HepG2 (cell line): ENCODE measurements around the gene NTMT1. TPM values are rescaled to one million over a fixed set of nuclear protein-coding genes. Genes with fewer than 3 reads are reported as not detected.

Experiments used
- ATF3 ChIP-seq: sonication (generic); formaldehyde crosslinking; IDR thresholded peaks from 2 replicates; pipeline ENCODE4 v1.4.0; 2020; ENCODE audit warnings: missing genetic modification reagents
- DMAP1 ChIP-seq: IDR thresholded peaks from 2 replicates; pipeline ENCODE4 v1.6.1; 2016
- FOXO4 ChIP-seq: sonication (generic); formaldehyde crosslinking; conservative IDR thresholded peaks from 2 replicates; pipeline ENCODE4 v1.8.1; 2023; ENCODE audit warnings: missing genetic modification reagents
- HOXD1 ChIP-seq: sonication (generic); formaldehyde crosslinking; IDR thresholded peaks from 2 replicates; pipeline ENCODE4 v1.5.0; 2020; ENCODE audit warnings: missing genetic modification reagents
- KAT7 ChIP-seq: IDR thresholded peaks from 2 replicates; pipeline ENCODE4 v1.6.1; 2018; ENCODE audit warnings: borderline replicate concordance, missing compliant biosample characterization
- MED8 ChIP-seq: sonication (generic); formaldehyde crosslinking; IDR thresholded peaks from 2 replicates; pipeline ENCODE4 v1.8.1; 2023; ENCODE audit warnings: mild to moderate bottlenecking, missing genetic modification reagents; ENCODE audit not compliant: insufficient replicate concordance
- RFXANK ChIP-seq: IDR thresholded peaks from 2 replicates; pipeline ENCODE4 v1.6.1; 2016
- SIN3B ChIP-seq: fragments of 150-350 bp; IDR thresholded peaks from 2 replicates; pipeline ENCODE4 v1.6.1; 2014; ENCODE audit warnings: low read length
- SMAD9 ChIP-seq: sonication (generic); formaldehyde crosslinking; IDR thresholded peaks from 2 replicates; pipeline ENCODE4 v1.5.1; 2020; ENCODE audit warnings: mild to moderate bottlenecking, missing genetic modification reagents
- ZFAT ChIP-seq: sonication (generic); formaldehyde crosslinking; conservative IDR thresholded peaks from 2 replicates; pipeline ENCODE4 v1.8.1; 2023; ENCODE audit warnings: missing genetic modification reagents, inconsistent platforms
- ZNF350 ChIP-seq: sonication (generic); formaldehyde crosslinking; IDR thresholded peaks from 2 replicates; pipeline ENCODE4 v1.4.0; 2020; ENCODE audit warnings: mild to moderate bottlenecking, low read depth, missing genetic modification reagents, borderline replicate concordance
- ZNF512B ChIP-seq: sonication (generic); formaldehyde crosslinking; IDR thresholded peaks from 2 replicates; pipeline ENCODE4 v1.5.1; 2020; ENCODE audit warnings: missing genetic modification reagents, mild to moderate bottlenecking, borderline replicate concordance
- ZNF678 ChIP-seq: sonication (generic); formaldehyde crosslinking; IDR thresholded peaks from 2 replicates; pipeline ENCODE4 v1.4.0; 2020; ENCODE audit warnings: mild to moderate bottlenecking, missing genetic modification reagents
- ZNF747 ChIP-seq: sonication (generic); formaldehyde crosslinking; IDR thresholded peaks from 2 replicates; pipeline ENCODE4 v1.8.1; 2023; ENCODE audit warnings: missing genetic modification reagents, mild to moderate bottlenecking, borderline replicate concordance
- ZNF891 ChIP-seq: sonication (generic); formaldehyde crosslinking; IDR thresholded peaks from 2 replicates; pipeline ENCODE4 v1.5.0; 2020; ENCODE audit warnings: mild to moderate bottlenecking, missing genetic modification reagents
- polyA plus RNA-seq, 8 experiments: library from polyadenylated mRNA; depleted of rRNA in 3 of 8; stranded (reverse) in 7 of 8; unstranded in 1 of 8; fragments of >200 nt; fragmentation: Illumina TruSeq in 4 of 8; extraction: Trizol in 4 of 8; gene quantifications; 2 replicates each; pipeline versions ENCODE4 v1.2.1 to v1.2.3, GENCODE V29; 2011 to 2016; ENCODE audit warnings: low read depth in 4 of 8, missing spikeins in 1 of 8, mixed read lengths in 1 of 8; ENCODE audit not compliant: insufficient read depth in 1 of 8
- total RNA-seq, 5 experiments: library from RNA; depleted of rRNA; stranded (reverse); fragments of >200 nt; fragmentation: Illumina TruSeq; extraction: Trizol; gene quantifications; 2 replicates each; pipeline ENCODE4 v1.2.3, GENCODE V29; 2016; ENCODE audit warnings: low read depth in 1 of 5
- TF ChIP-seq, protein P1 (sequence below): sonication (generic); formaldehyde crosslinking; IDR thresholded peaks from 2 replicates; pipeline ENCODE4 v1.5.0; 2020; ENCODE audit warnings: mild to moderate bottlenecking, missing genetic modification reagents, borderline replicate concordance
- TF ChIP-seq, protein P2 (sequence below): IDR thresholded peaks from 2 replicates; pipeline ENCODE4 v1.6.1; 2016; ENCODE audit warnings: low read depth

Gene NTMT1
- total and polyA plus RNA-seq, 2 of the 13 experiments (the other 11 are each of a cell fraction or from before 2014, with no cell fraction given) = 49.1 to 53.8 TPM

- TF ChIP-seq HOXD1 (peak; percentile 87), KAT7 (CRISPR knock-in tag) (peak; percentile 72; the same call in 1 of the 2 replicates), ZNF678 (CRISPR knock-in tag) (no peak), ZFAT (CRISPR knock-in tag) (no peak), SIN3B (no peak), ZNF747 (CRISPR knock-in tag) (peak; percentile 87; the same call in 1 of the 2 replicates), ZNF891 (CRISPR knock-in tag) (peak; percentile 4; the same call in 1 of the 2 replicates), DMAP1 (CRISPR knock-in tag) (peak; percentile 89), MED8 (CRISPR knock-in tag) (peak; percentile 99), ZNF512B (CRISPR knock-in tag) (0 out of 2 replicates have a peak, but pooled peaks have one; percentile 21), ATF3 (peak; percentile 21; the same call in 1 of the 2 replicates), ZNF350 (CRISPR knock-in tag) (peak; percentile 44), RFXANK (CRISPR knock-in tag) (no peak), SMAD9 (CRISPR knock-in tag) (peak; percentile 66; the same call in 1 of the 2 replicates), FOXO4 (no peak)
- TF ChIP-seq, protein P1, sequence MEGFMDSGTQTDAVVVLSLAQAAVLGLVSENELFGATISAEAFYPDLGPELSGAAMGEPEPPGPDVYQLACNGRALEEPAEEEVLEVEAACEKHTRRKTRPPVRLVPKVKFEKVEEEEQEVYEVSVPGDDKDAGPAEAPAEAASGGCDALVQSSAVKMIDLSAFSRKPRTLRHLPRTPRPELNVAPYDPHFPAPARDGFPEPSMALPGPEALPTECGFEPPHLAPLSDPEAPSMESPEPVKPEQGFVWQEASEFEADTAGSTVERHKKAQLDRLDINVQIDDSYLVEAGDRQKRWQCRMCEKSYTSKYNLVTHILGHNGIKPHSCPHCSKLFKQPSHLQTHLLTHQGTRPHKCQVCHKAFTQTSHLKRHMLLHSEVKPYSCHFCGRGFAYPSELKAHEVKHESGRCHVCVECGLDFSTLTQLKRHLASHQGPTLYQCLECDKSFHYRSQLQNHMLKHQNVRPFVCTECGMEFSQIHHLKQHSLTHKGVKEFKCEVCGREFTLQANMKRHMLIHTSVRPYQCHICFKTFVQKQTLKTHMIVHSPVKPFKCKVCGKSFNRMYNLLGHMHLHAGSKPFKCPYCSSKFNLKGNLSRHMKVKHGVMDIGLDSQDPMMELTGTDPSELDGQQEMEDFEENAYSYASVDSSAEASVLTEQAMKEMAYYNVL = no peak
- TF ChIP-seq, protein P2, sequence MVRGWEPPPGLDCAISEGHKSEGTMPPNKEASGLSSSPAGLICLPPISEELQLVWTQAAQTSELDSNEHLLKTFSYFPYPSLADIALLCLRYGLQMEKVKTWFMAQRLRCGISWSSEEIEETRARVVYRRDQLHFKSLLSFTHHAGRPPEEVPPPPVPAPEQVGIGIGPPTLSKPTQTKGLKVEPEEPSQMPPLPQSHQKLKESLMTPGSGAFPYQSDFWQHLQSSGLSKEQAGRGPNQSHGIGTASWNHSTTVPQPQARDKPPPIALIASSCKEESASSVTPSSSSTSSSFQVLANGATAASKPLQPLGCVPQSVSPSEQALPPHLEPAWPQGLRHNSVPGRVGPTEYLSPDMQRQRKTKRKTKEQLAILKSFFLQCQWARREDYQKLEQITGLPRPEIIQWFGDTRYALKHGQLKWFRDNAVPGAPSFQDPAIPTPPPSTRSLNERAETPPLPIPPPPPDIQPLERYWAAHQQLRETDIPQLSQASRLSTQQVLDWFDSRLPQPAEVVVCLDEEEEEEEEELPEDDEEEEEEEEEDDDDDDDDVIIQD (CRISPR knock-in tag) = no peak; the same call in 1 of the 2 replicates
These were observed 28.4 kb upstream of the NTMT1 start (continued) for GRCh38 chr9:129597355-129598088.
